ENCODE results near the gene CHD9.

DNA sequence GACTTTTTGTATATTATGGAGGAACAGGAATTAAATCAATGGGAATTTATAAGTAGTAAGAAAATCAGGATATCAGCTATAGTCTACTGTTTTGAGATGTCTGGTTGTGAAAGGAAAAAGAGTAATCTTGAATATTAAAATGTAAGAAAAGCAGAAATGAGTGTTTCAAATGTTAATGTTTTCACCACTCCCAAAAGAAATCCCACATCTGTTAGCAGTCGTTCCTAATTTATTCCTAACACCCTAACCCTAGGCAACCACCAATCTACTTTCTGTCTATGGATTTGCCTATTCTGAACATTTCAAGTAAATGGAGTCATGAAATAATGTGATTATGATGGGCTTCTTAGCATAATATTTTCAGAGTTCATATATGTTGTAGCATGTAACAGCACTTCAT lies 133.0 kb downstream of the CHD9 start:
- TF ChIP-seq POLR2AphosphoS5 (IDR thresholded peaks at IDR 0.05) (no peak), POLR2A (IDR thresholded peaks at IDR 0.05) (no peak), EP300 (IDR thresholded peaks at IDR 0.05; ENCODE audit: low read depth) (no peak)
- TF ChIP-seq, protein P1, sequence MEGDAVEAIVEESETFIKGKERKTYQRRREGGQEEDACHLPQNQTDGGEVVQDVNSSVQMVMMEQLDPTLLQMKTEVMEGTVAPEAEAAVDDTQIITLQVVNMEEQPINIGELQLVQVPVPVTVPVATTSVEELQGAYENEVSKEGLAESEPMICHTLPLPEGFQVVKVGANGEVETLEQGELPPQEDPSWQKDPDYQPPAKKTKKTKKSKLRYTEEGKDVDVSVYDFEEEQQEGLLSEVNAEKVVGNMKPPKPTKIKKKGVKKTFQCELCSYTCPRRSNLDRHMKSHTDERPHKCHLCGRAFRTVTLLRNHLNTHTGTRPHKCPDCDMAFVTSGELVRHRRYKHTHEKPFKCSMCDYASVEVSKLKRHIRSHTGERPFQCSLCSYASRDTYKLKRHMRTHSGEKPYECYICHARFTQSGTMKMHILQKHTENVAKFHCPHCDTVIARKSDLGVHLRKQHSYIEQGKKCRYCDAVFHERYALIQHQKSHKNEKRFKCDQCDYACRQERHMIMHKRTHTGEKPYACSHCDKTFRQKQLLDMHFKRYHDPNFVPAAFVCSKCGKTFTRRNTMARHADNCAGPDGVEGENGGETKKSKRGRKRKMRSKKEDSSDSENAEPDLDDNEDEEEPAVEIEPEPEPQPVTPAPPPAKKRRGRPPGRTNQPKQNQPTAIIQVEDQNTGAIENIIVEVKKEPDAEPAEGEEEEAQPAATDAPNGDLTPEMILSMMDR (IDR thresholded peaks at IDR 0.05) = no peak
